HG03460 (cell line): Measurements from ENCODE around the gene CFAP45.

Experiments
- ATAC-seq: cut with Tn5 transposase; IDR thresholded peaks from one replicate; pipeline ENCODE4 v1.9.1; 2021; ENCODE audit not compliant: unreplicated experiment

The CFAP45 gene

DNA sequence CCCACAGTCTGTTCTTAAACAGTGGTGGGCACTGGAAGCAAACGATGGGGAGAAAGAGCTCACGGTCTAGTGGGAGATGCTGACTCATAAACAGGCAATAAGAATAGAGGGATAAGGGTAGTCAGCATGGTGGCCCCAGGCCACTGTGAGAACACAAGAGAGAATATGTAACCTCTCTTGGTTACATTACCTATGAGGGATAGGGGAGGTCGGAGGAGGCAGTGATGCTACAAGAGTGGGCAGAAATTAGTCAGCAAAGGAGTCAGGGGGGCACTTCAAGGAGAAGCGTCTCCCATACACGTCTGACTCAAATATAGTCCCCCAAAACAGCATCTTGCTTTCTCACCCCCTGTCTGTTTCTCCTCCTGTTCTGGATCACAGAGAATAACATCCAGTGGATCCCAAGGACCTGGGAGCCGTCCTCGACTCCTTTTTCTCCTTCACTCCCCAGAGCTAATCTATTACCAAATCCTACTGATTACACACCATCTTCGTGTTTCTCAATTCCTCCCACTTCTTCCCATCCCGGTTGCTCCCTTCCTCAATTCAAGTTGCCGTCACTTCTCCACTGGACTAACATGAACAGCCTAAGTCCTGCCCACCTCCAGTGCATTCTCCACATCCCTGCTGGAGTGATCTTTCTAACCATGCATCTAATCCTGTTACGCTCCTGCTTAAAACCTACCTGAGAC is 71.2 kb downstream of the CFAP45 start:
- no peak for ATAC-seq

DNA sequence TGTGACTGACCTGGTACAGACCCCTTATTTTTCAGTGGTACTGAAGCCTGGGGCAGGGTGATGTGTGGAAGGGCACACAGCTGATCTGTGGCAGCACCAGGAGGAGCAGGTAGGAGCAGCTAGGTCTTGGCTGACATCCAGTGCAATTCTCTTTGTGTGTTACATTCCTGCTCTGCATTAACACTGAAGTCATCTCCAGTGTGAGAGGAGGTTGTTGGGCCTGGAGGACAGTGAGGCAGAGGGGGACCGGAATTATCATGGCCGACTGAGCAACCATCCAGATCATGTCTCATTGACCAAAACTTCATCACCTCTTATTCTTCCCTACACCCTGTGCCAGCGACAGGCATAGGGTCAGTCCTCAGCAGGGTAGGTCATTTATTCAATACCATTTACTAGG is 71.8 kb downstream of the CFAP45 start:
- ATAC-seq, result no peak

DNA sequence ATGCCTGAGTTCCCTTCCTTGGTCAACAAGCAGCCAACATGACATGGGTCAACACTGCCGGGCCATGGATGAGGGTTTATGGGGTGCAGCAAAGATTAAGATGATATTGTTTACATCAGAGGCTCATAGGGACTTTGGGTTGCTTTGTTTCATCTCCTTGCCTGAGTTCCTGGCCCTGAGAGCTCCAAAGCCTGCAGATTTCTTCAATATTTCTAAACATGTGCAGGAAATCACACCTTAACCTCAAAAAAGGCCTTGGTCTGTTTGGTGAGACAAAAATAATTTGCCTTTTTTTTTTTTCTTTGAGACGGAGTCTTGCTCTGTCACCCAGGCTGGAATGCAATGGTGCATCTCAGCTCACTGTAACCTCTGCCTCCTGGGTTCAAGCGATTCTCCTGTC is 72.4 kb downstream of the CFAP45 start:
- no peak for ATAC-seq

GRCh38 chr1:159827102-159827490 is 72.9 kb downstream of the CFAP45 start:
- no peak for ATAC-seq

- peak; percentile 46 for ATAC-seq
Measured at GRCh38 chr1:159826441-159827101, 73.4 kb downstream of the CFAP45 start, which contains the start of gene SLAMF8. TSS of gene SLAMF8 (plus strand) at chr1:159826873. CDS start at chr1:159826899, 26 bp downstream.

- ATAC-seq, result no peak
Measured at GRCh38 chr1:159825564-159825963, 74.4 kb downstream of the CFAP45 start.

DNA sequence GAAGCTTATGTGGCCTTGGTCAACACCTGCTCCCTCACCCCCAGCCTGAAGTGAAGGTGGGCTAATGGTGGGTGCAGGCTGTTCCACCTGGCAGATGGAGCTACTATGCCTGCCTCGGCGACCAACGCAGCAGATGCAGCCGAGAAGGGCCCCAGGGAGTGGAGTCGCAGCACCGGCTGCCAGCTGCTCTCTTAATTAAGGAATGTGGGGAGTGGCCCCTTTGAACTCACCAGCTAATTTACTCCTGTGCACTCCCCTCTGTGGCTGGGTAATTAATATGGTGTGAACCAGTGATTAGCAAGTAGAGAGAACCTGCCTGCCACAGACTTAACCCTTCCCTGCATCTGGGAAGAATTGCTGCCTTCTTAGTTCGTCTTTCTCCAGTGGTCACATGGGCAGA is 76.6 kb downstream of the CFAP45 start:
- ATAC-seq, result no peak
